ENCODE results near the gene NUDT3.
"Not testable (repeated sequence)": the region's sequence is repeated elsewhere in the genome, so short reads cannot be mapped to it uniquely, and the experiment has no call there.

The NUDT3 gene

DNA sequence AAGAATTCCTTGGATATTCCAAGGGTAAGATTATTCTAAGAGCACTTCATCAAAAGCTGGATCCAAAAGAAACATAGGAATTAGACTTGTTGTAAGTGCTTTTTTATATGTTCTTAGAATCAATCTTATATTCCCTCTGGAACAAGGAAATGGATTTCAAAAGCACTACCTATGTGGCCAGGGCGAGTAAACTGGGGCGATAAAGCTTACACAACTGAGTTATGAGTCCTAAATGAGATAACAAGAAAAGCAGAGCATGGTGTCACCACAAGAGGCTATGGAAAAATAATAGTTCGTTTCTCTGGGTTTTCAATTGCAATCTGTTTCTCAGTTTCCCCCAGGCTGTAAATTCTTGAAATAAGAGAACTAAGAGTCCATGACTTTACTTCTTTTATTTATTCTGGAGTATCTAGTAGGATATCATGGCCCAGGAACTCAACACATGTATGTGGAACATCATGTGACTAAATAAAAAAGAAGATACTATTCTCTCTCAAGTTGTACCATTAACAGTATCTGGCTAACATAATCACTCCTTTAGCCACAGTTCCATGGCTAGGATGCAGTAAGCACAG is 51.5 kb downstream of the NUDT3 start:
- no peak for DNase-seq

DNA sequence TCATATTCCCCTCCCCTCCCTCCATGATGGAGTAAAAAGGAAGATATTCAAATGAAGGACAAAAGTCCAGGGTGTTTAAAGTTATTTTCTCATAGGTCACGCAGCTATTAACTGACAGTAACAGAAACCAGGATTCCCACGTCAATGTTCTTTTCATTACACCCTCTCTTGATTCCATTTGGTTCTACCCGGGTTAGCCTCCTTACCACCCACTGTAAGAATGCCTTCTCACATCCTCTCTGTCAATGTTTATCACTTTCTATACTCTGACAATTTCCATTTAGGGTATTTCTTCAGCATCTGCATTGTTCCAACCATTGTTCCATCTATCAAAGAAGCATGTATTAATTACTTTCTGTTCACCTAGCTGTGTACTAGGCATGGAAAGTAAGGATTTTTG is 52.1 kb downstream of the NUDT3 start:
- DNase-seq = no peak

DNA sequence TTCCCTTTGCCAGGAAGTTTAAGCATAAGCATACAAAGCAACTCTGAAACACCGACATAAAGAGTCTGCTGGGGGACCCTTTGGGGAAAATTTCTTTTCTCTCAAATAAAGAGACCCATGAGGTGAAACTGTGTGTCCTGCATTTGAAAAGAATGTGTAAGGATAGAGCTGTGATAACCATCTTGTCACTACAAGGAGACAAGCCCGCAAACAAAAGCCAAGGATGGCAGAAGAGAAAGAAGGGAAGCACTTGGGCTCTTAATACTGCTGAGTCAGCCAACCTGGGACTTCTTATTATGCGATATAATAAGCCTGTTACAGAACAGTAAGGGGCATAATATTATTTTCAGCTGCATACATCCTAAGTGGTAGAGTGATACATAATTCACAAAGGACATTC is 52.5 kb downstream of the NUDT3 start:
- no peak for DNase-seq

GRCh38 chr6:34339432-34339831 is 53.0 kb downstream of the NUDT3 start:
- peak in 1 of 2 experiments; percentile 24 for DNase-seq

DNA sequence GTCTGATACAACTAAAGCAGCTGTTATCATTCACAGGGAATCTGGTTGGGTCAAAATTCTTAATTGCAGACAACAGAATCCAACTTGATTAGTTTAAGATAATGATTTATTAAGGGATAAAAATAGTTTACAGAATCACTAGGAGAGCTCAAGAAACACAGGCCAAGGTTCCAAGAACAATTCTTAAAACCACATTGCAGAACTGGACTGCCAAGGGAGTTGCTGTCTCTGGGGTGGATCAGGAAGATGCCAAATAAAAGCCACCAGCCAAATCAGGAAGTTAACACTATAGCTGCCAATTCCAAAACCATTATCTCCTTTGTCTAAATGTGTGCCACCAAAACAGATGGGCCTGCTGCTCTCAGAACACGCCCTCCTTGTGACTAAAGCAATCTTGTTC is 53.7 kb downstream of the NUDT3 start:
- DNase-seq = peak in 1 of 2 experiments; percentile 68

DNA sequence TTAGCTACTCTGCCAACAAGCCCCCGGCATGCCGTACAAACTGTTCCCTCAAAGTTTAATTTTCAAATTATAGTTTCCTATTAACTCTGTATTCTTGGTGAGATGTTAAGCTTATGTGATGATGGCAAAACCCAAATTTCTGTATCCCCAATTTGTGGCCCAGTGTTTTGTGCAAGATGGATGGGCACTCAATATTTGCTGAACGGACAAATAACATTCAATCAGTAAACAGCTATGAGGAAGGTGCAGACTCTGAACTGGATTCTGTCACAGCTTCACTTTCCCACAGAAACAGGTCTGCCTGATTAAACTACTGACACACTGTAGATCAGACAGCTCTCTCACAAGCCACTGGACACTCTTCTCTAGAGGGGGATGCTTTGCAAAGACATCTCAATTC is 54.1 kb downstream of the NUDT3 start:
- DNase-seq = no peak

- no peak for DNase-seq
Observed at GRCh38 chr6:34334796-34335416, 57.6 kb downstream of the NUDT3 start.

GRCh38 chr6:34333858-34334257 is 58.6 kb downstream of the NUDT3 start:
- no peak for DNase-seq

- no peak for DNase-seq
Observed at GRCh38 chr6:34332251-34333198, 59.9 kb downstream of the NUDT3 start.

GRCh38 chr6:34331371-34332050 is 61.0 kb downstream of the NUDT3 start:
- peak in 1 of 2 experiments; percentile 18 for DNase-seq

- not testable (repeated sequence) for DNase-seq
Observed at GRCh38 chr6:34329814-34330213, 62.7 kb downstream of the NUDT3 start.

DNA sequence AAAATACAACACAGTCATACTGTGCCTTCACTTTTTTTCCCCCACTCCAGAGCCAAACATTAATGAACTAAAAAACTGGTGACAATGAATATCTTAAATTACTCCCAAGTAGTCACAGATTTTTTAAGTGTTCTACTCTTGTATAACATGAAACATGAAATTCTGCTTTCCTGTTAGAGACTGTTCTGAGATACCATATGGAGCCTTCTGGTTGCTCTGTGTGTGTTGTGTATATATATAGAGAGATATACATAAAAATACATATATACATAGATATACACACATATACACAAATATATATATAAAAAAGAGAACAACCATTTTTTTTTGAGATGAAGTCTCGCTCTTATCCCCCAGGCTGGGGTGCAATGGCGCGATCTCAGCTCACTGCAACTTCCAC is 63.5 kb downstream of the NUDT3 start:
- no peak for DNase-seq

DNA sequence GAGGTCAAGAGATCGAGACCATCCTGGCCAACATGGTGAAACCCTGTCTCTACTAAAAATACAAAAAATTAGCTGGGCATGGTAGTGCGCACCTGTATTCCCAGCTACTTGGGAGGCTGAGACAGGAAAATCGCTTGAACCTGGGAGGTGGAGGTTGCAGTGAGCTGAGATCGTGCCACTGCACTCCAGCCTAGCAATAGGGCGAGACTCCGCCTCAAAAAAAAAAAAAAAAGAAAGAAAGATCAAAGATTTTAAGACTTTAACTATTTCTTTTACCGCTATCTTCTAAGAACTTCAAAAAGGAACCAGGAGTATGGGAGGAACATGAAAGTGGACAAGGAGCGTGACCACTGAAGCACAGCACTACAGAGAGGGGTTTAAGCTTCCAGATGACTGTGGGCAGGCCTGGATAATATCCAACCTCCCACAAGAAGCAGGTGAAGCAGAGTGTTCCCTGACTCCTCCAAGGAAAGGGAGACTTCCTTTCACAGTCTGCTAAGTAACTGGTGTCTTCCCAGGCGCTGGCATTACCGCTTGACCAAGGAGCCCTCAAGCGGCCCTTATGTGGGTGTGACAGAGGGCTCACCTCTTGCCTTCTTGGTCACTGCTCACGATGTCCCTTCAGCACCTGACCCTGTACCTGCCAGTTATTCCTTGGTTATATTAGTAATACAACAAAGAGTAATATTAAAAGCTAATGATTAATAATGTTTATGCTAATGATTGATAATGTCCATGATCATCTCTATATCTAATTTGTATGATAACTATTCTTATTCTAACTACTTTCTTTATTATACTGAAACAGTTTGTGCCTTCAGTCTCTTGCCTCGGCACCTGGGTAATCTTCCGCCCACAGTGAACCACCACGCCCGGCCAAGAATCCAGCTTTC is 64.9 kb downstream of the NUDT3 start:
- DNase-seq = not testable (repeated sequence)

- no peak for DNase-seq
Observed at GRCh38 chr6:34325633-34326032, 66.8 kb downstream of the NUDT3 start.

DNA sequence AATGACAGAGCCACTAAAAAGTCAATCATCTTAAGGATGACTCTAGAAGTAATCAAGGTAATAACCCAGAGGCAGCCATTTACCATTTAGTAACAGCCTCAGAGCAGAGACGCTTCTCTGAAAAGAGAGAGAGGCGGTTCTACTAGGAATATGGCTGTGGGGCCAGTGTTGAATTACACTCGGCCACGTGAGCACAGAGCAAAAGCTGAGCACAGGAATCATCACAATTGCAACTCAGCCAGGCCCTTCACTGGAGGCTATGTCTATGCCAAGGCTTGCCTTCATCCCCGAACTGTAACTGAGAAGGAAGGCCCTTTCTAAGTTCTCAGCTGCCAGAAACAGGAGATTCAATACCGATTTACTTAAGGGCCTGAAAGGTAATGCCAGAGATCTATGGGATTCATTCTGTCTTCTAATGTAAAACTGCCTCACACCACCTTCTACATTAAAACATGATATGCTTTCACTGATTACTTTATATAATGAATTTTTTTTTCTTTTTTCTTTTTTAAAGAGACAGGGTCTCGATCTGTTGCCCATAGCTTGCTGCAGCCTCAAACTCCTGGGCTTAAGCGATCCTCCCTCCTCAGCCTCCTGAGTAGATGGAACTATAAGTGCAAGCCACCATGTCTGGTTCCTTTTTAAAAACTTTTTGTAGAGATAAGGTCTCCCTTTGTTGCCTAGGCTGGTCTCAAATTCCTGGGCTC is 67.6 kb downstream of the NUDT3 start:
- DNase-seq = peak; percentile 47 to 78

DNA sequence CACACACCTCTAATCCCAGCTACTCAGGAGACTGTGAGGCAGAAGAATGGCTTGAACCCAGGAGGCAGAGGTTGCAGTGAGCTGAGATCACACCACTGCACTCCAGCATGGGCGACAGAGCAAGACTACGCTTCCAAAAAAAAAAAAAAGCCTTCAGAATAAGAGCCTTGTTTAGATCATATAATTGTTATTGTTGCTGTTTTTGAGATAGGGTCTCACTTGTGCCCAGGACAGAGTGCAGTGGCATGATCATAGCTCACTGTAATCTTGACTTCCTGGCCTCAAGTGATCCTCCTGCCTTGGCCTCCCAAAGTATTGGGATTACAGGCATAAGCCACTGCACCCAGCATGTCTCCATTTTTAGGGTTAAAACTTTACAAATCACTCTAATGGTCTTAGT is 68.2 kb downstream of the NUDT3 start:
- not testable (repeated sequence) for DNase-seq

DNA sequence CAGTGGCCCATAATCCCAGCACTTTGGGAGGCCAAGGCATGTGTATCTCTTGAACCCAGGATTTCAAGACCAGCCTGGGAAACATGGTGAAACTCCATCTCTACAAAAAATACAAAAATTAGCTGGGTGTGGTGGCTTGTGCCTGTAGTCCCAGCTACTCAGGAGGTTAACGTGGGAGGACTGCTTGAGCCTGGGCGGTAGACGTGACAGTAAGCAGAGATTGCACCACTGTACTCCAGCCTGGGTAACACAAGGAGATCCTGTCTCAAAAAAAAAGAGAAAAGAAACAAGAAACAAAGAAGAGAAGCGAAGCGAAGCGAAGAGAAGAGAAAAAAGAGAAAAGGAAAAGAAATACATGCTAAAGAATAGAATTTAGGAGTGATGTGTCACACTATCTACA is 69.2 kb downstream of the NUDT3 start:
- DNase-seq = no peak

DNA sequence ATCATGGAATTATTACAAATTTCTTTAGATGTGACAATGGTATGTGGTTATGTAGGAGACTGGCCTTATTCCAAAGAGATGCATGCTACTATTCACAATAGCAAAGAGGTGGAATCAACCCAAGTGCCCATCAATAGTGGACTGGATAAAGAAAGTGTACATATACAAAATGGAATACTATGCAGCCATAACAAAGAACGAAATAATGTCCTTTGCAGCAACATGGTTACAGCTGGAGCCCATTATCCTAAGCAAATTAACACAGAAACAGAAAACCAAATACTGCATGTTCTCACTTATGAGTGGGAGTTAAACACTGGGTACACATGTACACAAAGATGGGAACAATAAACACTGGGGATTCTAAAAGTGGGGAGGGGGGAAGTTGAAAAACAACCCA is 69.7 kb downstream of the NUDT3 start:
- no peak for DNase-seq

DNA sequence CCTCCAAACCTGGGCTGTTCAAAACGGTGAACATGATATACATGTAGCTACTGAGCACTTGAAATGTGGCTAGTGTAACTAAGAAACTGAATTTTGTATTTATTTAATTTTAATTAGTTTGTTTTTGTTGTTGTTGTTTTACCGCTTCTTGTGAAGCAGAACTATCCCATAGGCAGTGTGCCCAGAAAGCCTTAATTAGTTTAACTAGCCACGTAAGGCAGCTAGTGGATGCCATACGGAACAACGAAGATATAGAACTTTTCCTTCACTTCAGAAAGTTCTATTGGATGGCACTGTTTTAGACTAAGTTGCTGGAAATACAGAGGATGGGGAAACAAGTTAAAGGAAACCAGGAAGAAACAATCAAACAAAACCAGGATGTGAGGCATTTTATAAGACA is 70.6 kb downstream of the NUDT3 start:
- no peak for DNase-seq

DNA sequence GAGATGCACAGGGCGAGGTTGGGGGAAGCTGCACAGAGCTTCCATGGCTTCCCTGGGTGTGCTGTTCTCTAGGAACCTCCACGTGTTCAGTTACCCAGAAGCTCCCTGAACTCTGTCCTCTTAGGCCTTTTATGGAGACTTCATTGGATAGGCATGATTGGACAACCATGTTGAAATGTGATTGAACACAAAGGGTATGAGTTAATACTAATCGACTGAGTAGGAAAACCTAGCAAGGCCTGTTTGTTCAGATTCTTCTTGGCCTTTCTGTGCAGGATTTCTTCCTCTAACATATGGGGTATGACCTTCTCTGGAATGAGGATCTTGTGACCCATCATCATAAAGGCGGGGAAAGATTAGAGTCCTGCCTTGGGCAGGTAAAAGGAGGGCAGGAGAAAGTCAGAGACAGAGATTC is 73.0 kb downstream of the NUDT3 start:
- no peak for DNase-seq

Data from NCI-H446 (cell line).